ENCODE data around the gene ZBTB37.
"Not testable (repeated sequence)": the region's sequence is repeated elsewhere in the genome, so short reads cannot be mapped to it uniquely, and the experiment has no call there.

Gene ZBTB37

GRCh38 chr1:173915596-173915995, 47.4 kb downstream of the ZBTB37 start:
- DNase-seq, result no peak

DNA sequence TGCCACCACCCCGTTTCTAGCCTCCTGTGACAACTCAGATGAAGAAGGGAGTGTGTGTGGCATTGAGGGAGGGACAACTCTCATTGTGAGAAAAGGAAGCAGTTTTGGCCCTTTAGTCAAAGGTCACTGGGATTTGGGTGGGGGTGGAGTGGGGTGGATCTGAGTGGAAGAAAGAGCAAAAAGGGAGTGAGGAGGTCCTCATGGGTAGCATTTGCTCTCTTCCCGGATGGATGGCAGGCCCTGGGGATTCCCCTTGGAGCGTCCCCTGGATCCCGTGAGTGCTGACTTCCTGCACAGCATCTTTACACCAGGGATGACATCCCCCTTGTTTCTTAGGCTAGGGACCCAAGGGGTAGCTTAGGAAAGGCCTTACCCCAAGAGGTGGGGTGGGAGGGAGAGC, 48.5 kb downstream of the ZBTB37 start:
- DNase-seq, result no peak

DNA sequence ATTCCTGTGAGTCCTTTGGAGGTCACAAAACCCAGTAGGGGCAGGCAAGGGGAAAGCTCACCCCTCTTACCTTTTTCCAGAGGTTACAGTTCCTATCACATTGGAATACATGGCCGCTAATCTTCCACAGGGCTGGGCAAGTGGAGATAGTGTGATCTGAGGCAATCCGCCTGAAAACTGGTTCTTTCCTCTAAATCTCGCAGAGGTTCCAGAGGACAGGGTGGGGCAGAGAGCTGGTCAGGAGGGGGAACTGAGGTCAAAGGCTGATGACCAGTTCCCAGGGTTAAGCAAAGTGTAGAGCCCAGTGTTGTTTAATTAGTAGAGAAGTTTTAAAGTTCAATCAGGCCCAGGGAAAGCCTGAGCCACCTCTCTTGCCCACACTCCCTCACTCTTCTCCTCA, 49.0 kb downstream of the ZBTB37 start, which contains the start of gene SERPINC1:
SERPINC1 (minus strand) TSS at position 179 of the 400 bp plus-strand sequence; CDS start at position 111, 68 bp downstream.
- DNase-seq, result no peak

DNA sequence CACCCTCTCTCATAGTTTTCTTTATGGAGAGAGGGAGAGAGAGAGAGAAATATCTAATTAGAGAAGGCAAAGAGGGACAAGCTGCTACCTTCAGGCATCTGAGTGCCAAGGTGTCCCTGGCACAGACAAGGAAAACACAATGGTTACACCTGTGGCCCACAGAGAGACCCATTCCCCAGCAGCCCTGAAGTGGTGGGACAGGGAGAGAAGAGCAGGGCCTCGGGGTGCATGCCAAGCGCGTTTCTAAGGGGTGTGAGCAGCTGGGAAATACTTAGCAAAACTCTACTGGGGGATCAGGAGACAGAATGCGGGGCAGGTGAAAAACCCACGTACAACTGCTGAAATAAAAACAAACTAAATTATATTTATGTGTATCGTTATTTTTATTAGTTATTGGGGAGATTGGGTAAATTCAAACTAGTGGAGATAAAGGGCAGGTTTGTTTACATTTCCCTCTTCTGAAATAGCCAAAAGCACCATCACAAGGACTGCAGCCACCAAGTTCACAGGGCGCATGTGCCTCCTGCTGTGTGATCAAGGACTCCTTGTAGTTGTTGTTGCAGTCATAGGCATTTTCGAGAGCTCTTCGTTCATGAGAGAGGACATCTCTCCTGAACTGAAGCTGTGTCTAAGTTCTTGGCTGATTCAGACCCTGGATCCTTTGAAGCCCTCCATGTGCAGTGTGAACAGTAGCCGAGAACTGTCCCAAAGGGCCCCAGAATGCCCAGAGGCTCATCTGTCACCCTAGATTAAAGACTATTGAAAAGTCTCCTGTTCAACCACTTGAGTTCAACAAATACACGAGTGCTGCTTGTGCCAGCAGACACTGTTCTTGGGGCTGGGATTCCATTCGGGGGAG, 49.7 kb downstream of the ZBTB37 start:
- no peak for DNase-seq

- DNase-seq, result no peak
Measured at GRCh38 chr1:173920861-173921260, 52.7 kb downstream of the ZBTB37 start.

- DNase-seq, result no peak
Measured at GRCh38 chr1:173925306-173926242, 57.4 kb downstream of the ZBTB37 start.

- DNase-seq, result not testable (repeated sequence)
Measured at GRCh38 chr1:173930541-173930940, 62.4 kb downstream of the ZBTB37 start.

DNA sequence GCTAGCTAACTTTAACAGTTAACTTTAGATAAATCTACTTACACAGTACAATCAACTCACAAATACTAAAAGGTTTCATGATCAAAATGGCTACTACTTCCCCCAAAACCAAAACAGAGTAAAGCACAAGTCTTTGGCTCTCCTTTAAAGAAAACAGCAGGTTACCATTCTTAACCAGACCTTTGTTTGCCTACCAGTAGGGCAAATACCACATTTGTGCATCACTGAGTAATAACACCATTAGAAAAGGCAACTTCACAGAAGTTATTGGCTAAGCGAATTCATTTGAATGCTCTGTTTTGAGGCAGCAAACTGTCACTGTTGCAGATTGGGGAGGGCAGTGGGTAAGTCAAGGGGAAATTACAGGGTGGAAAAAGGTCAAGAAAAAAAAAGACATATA, 66.3 kb downstream of the ZBTB37 start:
- DNase-seq, result no peak

DNA sequence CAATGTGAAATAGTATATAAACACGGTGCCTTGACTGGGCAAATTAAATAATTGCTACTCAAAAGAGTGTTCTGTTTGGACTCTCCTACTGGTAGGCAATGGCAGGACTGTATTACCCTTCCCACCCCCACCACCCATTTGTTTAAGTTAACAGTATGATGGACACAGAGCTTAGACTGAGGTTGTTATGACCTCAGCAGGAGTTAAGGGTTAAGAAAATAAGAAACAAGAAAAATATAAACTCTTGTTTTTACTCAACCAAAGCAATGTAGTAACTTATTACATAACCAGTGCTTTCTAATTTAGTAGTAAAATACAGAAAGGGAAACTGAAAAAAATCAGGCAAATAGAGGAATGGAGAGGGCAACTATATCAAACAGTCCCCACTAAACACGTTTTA, 68.9 kb downstream of the ZBTB37 start:
- DNase-seq, result no peak

- no peak for DNase-seq
Measured at GRCh38 chr1:173946380-173946921, 78.3 kb downstream of the ZBTB37 start.

GRCh38 chr1:173948594-173948993, 80.4 kb downstream of the ZBTB37 start:
- no peak for DNase-seq
